Panc1 (cell line): ENCODE results near the gene ME1.

ENCODE experiments used
- POLR2AphosphoS5 ChIP-seq: IDR thresholded peaks from 2 replicates; pipeline ENCODE4 v1.6.1; 2012; ENCODE audit warnings: mild to moderate bottlenecking, low read depth, low read length, moderate library complexity
- REST ChIP-seq, 2 experiments: IDR thresholded peaks; 2 replicates each; pipeline ENCODE4 v1.6.1; 2011 to 2012; ENCODE audit warnings: low read depth in 2 of 2, control low read depth in 1 of 2, low read length in 1 of 2, mild to moderate bottlenecking in 1 of 2, moderate library complexity in 1 of 2; ENCODE audit not compliant: insufficient read depth in 1 of 2
- SIN3A ChIP-seq: IDR thresholded peaks from 2 replicates; pipeline ENCODE4 v1.6.1; 2012; ENCODE audit warnings: low read depth, mild to moderate bottlenecking, low read length, moderate library complexity, borderline replicate concordance; ENCODE audit not compliant: insufficient read depth
- TCF7L2 ChIP-seq: IDR thresholded peaks from 2 replicates; pipeline ENCODE4 v1.6.1; 2011; ENCODE audit warnings: mild to moderate bottlenecking, low read depth, low read length, inconsistent platforms
- TF ChIP-seq, protein P1 (sequence below): fragments of 450-650 bp; IDR thresholded peaks from 2 replicates; pipeline ENCODE4 v1.5.1; 2017; ENCODE audit warnings: mild to moderate bottlenecking

DNA sequence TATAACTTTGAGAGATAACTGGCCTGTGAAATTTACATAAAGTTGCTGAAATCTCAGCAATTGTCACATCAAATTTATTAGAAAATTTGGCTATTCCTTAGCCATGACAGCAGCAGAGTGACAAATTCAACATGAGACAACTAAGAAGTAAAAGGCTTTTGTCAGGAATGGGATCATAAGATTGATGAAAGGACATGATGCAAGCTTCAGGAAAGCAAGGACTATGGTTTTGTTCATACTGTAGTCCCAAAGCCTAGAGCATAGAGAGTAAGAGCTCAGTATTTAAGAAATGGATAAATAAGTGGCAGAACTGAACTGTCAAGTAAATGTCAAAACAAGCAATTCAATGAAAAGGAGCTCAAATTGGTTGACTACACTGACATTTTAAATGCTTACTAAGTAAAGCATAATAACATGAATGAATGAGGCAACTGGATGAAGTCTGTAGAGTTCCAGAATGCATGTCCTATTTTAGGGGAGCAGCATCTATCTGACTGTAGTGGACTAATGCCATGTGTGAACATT, 250.4 kb downstream of the ME1 start:
- TF ChIP-seq, protein P1, sequence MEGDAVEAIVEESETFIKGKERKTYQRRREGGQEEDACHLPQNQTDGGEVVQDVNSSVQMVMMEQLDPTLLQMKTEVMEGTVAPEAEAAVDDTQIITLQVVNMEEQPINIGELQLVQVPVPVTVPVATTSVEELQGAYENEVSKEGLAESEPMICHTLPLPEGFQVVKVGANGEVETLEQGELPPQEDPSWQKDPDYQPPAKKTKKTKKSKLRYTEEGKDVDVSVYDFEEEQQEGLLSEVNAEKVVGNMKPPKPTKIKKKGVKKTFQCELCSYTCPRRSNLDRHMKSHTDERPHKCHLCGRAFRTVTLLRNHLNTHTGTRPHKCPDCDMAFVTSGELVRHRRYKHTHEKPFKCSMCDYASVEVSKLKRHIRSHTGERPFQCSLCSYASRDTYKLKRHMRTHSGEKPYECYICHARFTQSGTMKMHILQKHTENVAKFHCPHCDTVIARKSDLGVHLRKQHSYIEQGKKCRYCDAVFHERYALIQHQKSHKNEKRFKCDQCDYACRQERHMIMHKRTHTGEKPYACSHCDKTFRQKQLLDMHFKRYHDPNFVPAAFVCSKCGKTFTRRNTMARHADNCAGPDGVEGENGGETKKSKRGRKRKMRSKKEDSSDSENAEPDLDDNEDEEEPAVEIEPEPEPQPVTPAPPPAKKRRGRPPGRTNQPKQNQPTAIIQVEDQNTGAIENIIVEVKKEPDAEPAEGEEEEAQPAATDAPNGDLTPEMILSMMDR, result no peak
- TF ChIP-seq POLR2AphosphoS5 (no peak), REST (IDR thresholded peaks at IDR 0.05; ENCODE audit: insufficient read depth in 1 of 2, low read depth in 2 of 2, low read length in 1 of 2) (no peak), SIN3A (no peak), TCF7L2 (no peak)
